Gastrocnemius medialis (tissue), 4 donors: ENCODE measurements around the gene GNAI2. TPM values are rescaled to one million over a fixed set of nuclear protein-coding genes. Genes with fewer than 3 reads are reported as not detected.
A peak's percentile ranks its signal among the peaks of the same experiment; 100 is the strongest.

Experiments
- ATAC-seq, 2 donors: fragments of 150-250 bp; one replicate each; pipeline ENCODE4 v1.9.1; 2016
- DNase-seq, 2 donors: peaks; one replicate each; pipeline ENCODE4 v3.0.0-alpha.2; 2019
- H3K27ac ChIP-seq, 4 donors: fragments of 200-600 bp; sonication (generic); 1 replicate in 1 of 4; 2 replicates in 3 of 4; pipeline ENCODE4 v1.5.1; 2016 to 2018; ENCODE audit warnings: mild to moderate bottlenecking in 2 of 4, moderate library complexity in 1 of 4
- H3K27me3 ChIP-seq, 3 donors: fragments of 200-600 bp; sonication (generic) in 2 of 3; 1 replicate in 1 of 3; 2 replicates in 2 of 3; pipeline versions ENCODE4 v1.5.1 to v1.6.0; 2016 to 2019; ENCODE audit warnings: mild to moderate bottlenecking in 1 of 3, moderate library complexity in 1 of 3
- H3K36me3 ChIP-seq, 2 donors: fragments of 200-600 bp; sonication (generic) in 1 of 2; one replicate each; pipeline ENCODE4 v1.5.1; 2017 to 2018
- H3K4me1 ChIP-seq, 2 donors: fragments of 200-600 bp; sonication (generic) in 1 of 2; one replicate each; pipeline ENCODE4 v1.5.1; 2016 to 2017; ENCODE audit warnings: mild to moderate bottlenecking in 2 of 2
- H3K4me3 ChIP-seq, 4 donors: fragments of 200-600 bp; sonication (generic) in 3 of 4; 1 replicate in 1 of 4; 2 replicates in 3 of 4; pipeline ENCODE4 v1.5.1; 2016 to 2019; ENCODE audit warnings: mild to moderate bottlenecking in 2 of 4
- H3K9me3 ChIP-seq, 3 donors: fragments of 200-600 bp; sonication (generic) in 2 of 3; 1 replicate in 1 of 3; 2 replicates in 2 of 3; pipeline ENCODE4 v1.5.1; 2016 to 2019
- POLR2A ChIP-seq, 2 donors: fragments of 450-650 bp; IDR thresholded peaks; one replicate each; pipeline ENCODE4 v1.6.1; 2017; ENCODE audit warnings: antibody characterized with exemption in 2 of 2, mild to moderate bottlenecking in 2 of 2, moderate library complexity in 2 of 2
- in situ Hi-C, 4 donors: fragments of 200-750 bp; cut with MboI; loops; one replicate each; pipeline versions ENCODE4 v1.15.0 to v1.8.0; 2017; ENCODE audit warnings: low sequenced_read_pairs in 4 of 4
- intact Hi-C: fragments of 100-400 bp; cut with DNase I; formaldehyde crosslinking; loops from one replicate; pipeline ENCODE4 v1.15.1; 2023; ENCODE audit warnings: low total_unique reads
- total RNA-seq, 4 donors: library from RNA; depleted of rRNA; stranded (reverse); fragments of >200 nt; gene quantifications; one replicate each; pipeline versions ENCODE4 v1.1.0 to v1.2.3, GENCODE V29; 2016
- TF ChIP-seq, protein P1 (sequence below), 5 experiments: fragments of 450-650 bp in 3 of 5; fragments of 200-600 bp in 2 of 5; sonication (generic) in 2 of 5; IDR thresholded peaks in 4 of 5; conservative IDR thresholded peaks in 1 of 5; 1 replicate in 4 of 5; 2 replicates in 1 of 5; pipeline ENCODE4 v1.5.1; 2016 to 2019; ENCODE audit warnings: antibody characterized with exemption in 5 of 5, mild to moderate bottlenecking in 3 of 5, moderate library complexity in 3 of 5

Gene GNAI2
- total RNA-seq, 4 donors from 2014 or later: 26.7 to 67.8 (median 39.8) TPM

DNA sequence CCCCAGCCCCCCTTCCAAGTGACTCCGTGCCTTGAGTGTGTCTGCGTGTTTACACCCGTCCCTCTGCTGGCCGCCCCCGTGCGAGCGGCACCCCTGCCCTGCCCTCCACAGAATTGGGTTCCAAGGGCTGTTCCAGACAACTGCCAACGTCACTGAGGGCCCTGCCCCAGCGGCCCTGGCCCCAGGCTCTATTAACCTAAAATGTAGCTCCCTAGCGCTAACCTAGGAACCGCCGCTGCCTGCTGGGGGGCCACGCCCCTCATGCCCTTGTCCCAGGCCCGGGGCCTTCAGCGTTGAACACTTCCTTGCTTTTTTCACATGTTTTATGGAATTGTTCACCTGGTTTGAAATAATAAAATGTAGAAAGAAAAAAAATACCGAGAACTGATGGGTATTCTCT, 23.0 kb downstream of the GNAI2 start:
- Histone ChIP-seq H3K27me3 (no peaks in the 10 kb centered on the region), H3K4me3 (no peak overlapping the region)
- intact Hi-C loops: no loop called here

GRCh38 chr3:50259432-50260026, 23.5 kb downstream of the GNAI2 start:
- in situ Hi-C loops (no loop called here), intact Hi-C loops (loop anchor here (1.0 to 2.0 kb wide), 2 partner anchors 14 to 65 kb away; no protein-coding TSS in a partner anchor)
- ATAC-seq (peak; percentile 24 to 29), DNase-seq (no peak)
- TF ChIP-seq, protein P1, sequence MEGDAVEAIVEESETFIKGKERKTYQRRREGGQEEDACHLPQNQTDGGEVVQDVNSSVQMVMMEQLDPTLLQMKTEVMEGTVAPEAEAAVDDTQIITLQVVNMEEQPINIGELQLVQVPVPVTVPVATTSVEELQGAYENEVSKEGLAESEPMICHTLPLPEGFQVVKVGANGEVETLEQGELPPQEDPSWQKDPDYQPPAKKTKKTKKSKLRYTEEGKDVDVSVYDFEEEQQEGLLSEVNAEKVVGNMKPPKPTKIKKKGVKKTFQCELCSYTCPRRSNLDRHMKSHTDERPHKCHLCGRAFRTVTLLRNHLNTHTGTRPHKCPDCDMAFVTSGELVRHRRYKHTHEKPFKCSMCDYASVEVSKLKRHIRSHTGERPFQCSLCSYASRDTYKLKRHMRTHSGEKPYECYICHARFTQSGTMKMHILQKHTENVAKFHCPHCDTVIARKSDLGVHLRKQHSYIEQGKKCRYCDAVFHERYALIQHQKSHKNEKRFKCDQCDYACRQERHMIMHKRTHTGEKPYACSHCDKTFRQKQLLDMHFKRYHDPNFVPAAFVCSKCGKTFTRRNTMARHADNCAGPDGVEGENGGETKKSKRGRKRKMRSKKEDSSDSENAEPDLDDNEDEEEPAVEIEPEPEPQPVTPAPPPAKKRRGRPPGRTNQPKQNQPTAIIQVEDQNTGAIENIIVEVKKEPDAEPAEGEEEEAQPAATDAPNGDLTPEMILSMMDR (IDR thresholded peaks at IDR 0.05 in 4 of 5, conservative IDR thresholded peaks at IDR 0.05 in 1 of 5): no peak
- TF ChIP-seq POLR2A (IDR thresholded peaks at IDR 0.05): no peak
- Histone ChIP-seq H3K9me3 (no peaks in the 10 kb centered on the region), H3K27ac (peak overlapping the region; percentile 96 to 99 (median 98)), H3K36me3 (peaks cover 0 to 27% of the 10 kb centered on the region in 2 donors), H3K4me1 (peaks cover 33 to 38% of the 10 kb centered on the region in 2 donors), H3K27me3 (no peaks in the 10 kb centered on the region), H3K4me3 (peak overlapping the region; percentile 72 to 94 (median 81))

More for the DNA sequence above, 23.0 kb downstream of the GNAI2 start:
- no peak for ATAC-seq
- peak overlapping the region; percentile 96 to 99 (median 98) for H3K27ac ChIP-seq
- DNase-seq: no peak
- in situ Hi-C loops: no loop called here
- H3K9me3 ChIP-seq: no peaks in the 10 kb centered on the region
- H3K36me3 ChIP-seq: peaks cover 0 to 27% of the 10 kb centered on the region in 2 donors
- TF ChIP-seq POLR2A (IDR thresholded peaks at IDR 0.05): no peak
- TF ChIP-seq, protein P1 (IDR thresholded peaks at IDR 0.05 in 4 of 5, conservative IDR thresholded peaks at IDR 0.05 in 1 of 5): no peak
- H3K4me1 ChIP-seq: peaks cover 30 to 44% of the 10 kb centered on the region in 2 donors

DNA sequence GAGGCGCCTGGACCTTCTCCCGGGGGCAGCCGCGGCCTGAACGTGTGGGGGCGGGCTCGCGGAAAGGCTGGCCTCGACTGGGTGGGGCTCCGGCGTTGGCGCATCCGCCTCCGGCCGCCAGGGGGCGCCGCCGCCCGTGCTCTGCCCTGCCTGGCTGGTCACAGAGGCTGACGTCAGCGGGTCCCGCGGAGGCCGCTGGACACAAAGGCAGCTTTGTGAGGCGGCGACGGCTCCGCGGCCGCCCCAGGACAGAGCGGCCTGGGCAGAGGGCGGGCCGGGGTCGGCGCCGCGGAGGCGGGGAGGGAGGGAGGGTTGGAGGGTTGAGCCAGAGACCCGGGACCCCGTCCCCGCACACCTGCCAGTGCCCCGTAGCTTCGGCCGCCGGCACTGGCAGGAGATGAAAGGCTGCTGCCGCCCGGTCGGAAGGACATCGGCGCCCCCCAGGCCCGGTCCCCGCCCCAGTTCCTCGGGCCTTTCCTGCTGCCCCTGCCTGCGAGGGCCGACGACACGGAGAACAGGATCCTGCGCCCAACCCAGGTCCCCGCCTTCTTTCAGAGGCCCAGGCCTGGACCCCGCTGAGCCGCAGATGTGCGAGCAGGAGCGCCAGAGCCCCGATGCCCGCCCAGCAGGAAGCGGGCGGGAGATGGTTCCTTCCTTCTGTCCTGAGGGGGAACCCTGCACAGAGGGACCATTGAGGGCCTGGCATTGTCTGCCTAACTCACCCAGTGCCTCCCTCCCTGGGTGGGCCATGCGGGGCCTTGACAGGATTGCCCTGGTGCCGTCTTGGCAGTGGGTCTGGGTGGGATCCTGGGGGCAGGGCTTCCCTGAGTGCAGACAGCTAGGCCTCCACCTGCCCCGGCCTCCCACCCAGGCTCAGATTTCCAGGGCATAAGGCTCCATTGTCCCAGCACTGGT, 24.3 kb downstream of the GNAI2 start:
- Histone ChIP-seq H3K36me3 (peaks cover 0 to 27% of the 10 kb centered on the region in 2 donors), H3K4me3 (peak overlapping the region; percentile 72 to 94 (median 81)), H3K27ac (peak overlapping the region; percentile 96 to 99 (median 98)), H3K27me3 (no peaks in the 10 kb centered on the region), H3K4me1 (peaks cover 31 to 39% of the 10 kb centered on the region in 2 donors), H3K9me3 (no peaks in the 10 kb centered on the region)
- intact Hi-C loops (loop anchor here (1.0 to 2.0 kb wide), 2 partner anchors 13 to 65 kb away; no protein-coding TSS in a partner anchor), in situ Hi-C loops (no loop called here)
- ATAC-seq (peak; percentile 91 to 93), DNase-seq (peak; percentile 78 to 88)
- TF ChIP-seq, protein P1 (IDR thresholded peaks at IDR 0.05 in 4 of 5, conservative IDR thresholded peaks at IDR 0.05 in 1 of 5): peak; percentile 89 to 100 (median 100)
- peak; percentile 57 to 70 for TF ChIP-seq POLR2A (IDR thresholded peaks at IDR 0.05)

DNA sequence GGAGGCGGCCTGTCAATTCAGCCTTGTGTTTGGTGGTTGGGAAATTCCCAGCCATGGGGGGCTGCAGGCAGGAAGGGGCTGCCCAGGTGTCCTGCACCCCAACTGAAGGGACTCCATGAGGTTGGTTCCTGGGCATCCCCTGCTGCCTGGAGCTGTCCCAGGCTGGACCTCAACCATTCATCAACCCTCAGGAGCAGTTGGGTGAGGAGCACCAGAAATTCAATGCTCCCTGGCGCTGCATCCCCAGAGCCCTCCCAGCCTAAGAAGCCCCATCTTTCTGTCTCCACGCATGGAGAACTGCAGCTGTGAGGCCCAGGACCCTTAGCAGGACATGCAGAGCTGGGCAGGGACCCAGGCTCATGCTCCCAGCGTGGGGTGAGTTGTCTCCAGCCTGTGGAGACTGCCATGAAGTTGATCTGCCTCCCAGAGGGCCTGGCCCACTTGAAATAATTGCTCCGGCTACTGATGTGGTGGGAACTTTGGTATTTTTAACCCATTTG, 25.0 kb downstream of the GNAI2 start:
- H3K4me1 ChIP-seq: peaks cover 27 to 40% of the 10 kb centered on the region in 2 donors
- intact Hi-C loops: loop anchor here (1.0 to 2.0 kb wide), 2 partner anchors 12 to 64 kb away; no protein-coding TSS in a partner anchor
- H3K36me3 ChIP-seq: peaks cover 0 to 27% of the 10 kb centered on the region in 2 donors
- ATAC-seq (no peak), DNase-seq (no peak)
- no peaks in the 10 kb centered on the region for H3K27me3 ChIP-seq
- in situ Hi-C loops: no loop called here
- peak overlapping the region; percentile 72 to 94 (median 81) for H3K4me3 ChIP-seq
- TF ChIP-seq, protein P1 (IDR thresholded peaks at IDR 0.05 in 4 of 5, conservative IDR thresholded peaks at IDR 0.05 in 1 of 5): no peak
- no peak for TF ChIP-seq POLR2A (IDR thresholded peaks at IDR 0.05)
- peak overlapping the region; percentile 96 to 99 (median 98) for H3K27ac ChIP-seq
- no peaks in the 10 kb centered on the region for H3K9me3 ChIP-seq
